ENCODE measurements around the gene ATP6V1B1. TPM values are rescaled to one million over a fixed set of nuclear protein-coding genes. Genes with fewer than 3 reads are reported as not detected.

Gene ATP6V1B1
- polyA plus RNA-seq, 1 donor (not counting 4 experiments of a cell fraction or from before 2014, with no cell fraction given): not detected

DNA sequence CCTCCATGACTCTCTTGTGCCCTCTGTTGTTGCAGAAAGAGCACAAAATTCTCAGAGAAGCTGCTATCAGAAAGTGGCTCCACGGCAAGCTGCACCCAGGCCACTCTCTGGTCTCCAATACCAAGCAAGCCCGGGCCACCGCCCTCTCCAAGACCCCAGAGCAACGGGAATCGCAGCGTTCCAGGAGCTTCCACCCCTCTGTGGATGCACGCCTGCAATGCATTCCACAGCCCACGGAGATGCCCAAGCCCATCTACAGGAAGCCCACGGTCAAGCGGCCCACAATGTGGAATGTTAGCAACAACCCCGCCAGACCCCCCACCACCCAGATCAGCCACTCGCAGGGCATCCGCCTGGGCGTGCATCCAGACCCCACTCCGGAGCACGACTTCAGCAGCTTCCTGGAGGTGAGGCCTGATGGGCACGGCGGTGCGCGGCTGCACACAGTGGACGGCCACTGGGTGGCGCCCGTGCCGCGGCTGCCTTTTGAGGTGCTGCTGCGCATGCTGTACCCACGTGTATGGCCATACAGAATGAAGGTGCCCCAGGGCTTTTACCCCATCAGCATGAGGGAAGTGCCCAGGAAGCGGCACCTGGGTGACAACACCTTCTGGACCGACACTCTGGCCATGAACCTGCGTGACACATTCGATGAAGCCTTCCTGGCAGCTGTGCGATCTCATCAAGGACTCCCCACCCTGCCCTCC, 49.0 kb downstream of the ATP6V1B1 start:
- Histone ChIP-seq H3K27ac (ENCODE audit: control insufficient read depth, insufficient read depth, low read length) (no peak overlapping the region), H3K9me1 (ENCODE audit: control insufficient read depth, extremely low read depth, insufficient read depth, low read length) (no peaks in the 10 kb centered on the region), H3K4me1 (ENCODE audit: control insufficient read depth, extremely low read depth, insufficient read depth, low read length) (no peaks in the 10 kb centered on the region), H3K9ac (ENCODE audit: control insufficient read depth, extremely low read depth, insufficient read depth, low read length) (no peak overlapping the region), H3K4me2 (ENCODE audit: control insufficient read depth, extremely low read depth, insufficient read depth, low read depth, low read length) (no peak overlapping the region), H3K27me3 (ENCODE audit: control insufficient read depth, extremely low read depth, insufficient read depth, low read length) (no peaks in the 10 kb centered on the region), H2AFZ (ENCODE audit: control insufficient read depth, low read length) (no peak overlapping the region), H3K4me3 (ENCODE audit: control insufficient read depth in 2 of 3, extremely low read depth in 1 of 3, insufficient read depth in 2 of 3, low read depth in 1 of 3, low read length in 3 of 3) (no peak overlapping the region), H3K9me3 (ENCODE audit: control insufficient read depth, low read depth, low read length) (no peaks in the 10 kb centered on the region), H3K79me2 (ENCODE audit: control insufficient read depth, insufficient read depth, low read length) (no peaks in the 10 kb centered on the region), H4K20me1 (ENCODE audit: control insufficient read depth, extremely low read depth, insufficient read depth, low read length) (no peaks in the 10 kb centered on the region), H3K36me3 (ENCODE audit: control insufficient read depth in 2 of 2, extremely low read depth in 1 of 2, insufficient read depth in 2 of 2, low read length in 2 of 2) (peaks cover 14 to 37% of the 10 kb centered on the region in 2 experiments)
- no peak for TF ChIP-seq EZH2 (IDR thresholded peaks at IDR 0.05; ENCODE audit: low read length)
- TF ChIP-seq, protein P1, sequence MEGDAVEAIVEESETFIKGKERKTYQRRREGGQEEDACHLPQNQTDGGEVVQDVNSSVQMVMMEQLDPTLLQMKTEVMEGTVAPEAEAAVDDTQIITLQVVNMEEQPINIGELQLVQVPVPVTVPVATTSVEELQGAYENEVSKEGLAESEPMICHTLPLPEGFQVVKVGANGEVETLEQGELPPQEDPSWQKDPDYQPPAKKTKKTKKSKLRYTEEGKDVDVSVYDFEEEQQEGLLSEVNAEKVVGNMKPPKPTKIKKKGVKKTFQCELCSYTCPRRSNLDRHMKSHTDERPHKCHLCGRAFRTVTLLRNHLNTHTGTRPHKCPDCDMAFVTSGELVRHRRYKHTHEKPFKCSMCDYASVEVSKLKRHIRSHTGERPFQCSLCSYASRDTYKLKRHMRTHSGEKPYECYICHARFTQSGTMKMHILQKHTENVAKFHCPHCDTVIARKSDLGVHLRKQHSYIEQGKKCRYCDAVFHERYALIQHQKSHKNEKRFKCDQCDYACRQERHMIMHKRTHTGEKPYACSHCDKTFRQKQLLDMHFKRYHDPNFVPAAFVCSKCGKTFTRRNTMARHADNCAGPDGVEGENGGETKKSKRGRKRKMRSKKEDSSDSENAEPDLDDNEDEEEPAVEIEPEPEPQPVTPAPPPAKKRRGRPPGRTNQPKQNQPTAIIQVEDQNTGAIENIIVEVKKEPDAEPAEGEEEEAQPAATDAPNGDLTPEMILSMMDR (optimal IDR thresholded peaks at IDR 0.05 in 1 of 3, IDR thresholded peaks at IDR 0.05 in 1 of 3, conservative IDR thresholded peaks at IDR 0.05 in 1 of 3; ENCODE audit: extremely low read depth in 1 of 3, insufficient read depth in 2 of 3, low read length in 3 of 3): peak; percentile 71 to 90 (median 85)
- dilution Hi-C loops (cut with MboI; ENCODE audit: extremely low pct_ligation_motif_present, low sequenced_read_pairs): no loop called here
- FAIRE-seq (no peak), DNase-seq (ENCODE audit: low read depth, low spot score) (no peak)

GRCh38 chr2:70985283-70985688, 49.6 kb downstream of the ATP6V1B1 start:
- Histone ChIP-seq H3K36me3 (ENCODE audit: control insufficient read depth in 2 of 2, extremely low read depth in 1 of 2, insufficient read depth in 2 of 2, low read length in 2 of 2) (peaks cover 16 to 37% of the 10 kb centered on the region in 2 experiments), H2AFZ (ENCODE audit: control insufficient read depth, low read length) (no peak overlapping the region), H3K27me3 (ENCODE audit: control insufficient read depth, extremely low read depth, insufficient read depth, low read length) (no peaks in the 10 kb centered on the region), H4K20me1 (ENCODE audit: control insufficient read depth, extremely low read depth, insufficient read depth, low read length) (no peaks in the 10 kb centered on the region), H3K9me1 (ENCODE audit: control insufficient read depth, extremely low read depth, insufficient read depth, low read length) (no peaks in the 10 kb centered on the region), H3K9me3 (ENCODE audit: control insufficient read depth, low read depth, low read length) (no peaks in the 10 kb centered on the region), H3K4me3 (ENCODE audit: control insufficient read depth in 2 of 3, extremely low read depth in 1 of 3, insufficient read depth in 2 of 3, low read depth in 1 of 3, low read length in 3 of 3) (no peak overlapping the region), H3K27ac (ENCODE audit: control insufficient read depth, insufficient read depth, low read length) (no peak overlapping the region), H3K4me2 (ENCODE audit: control insufficient read depth, extremely low read depth, insufficient read depth, low read depth, low read length) (no peak overlapping the region), H3K79me2 (ENCODE audit: control insufficient read depth, insufficient read depth, low read length) (no peaks in the 10 kb centered on the region), H3K4me1 (ENCODE audit: control insufficient read depth, extremely low read depth, insufficient read depth, low read length) (no peaks in the 10 kb centered on the region), H3K9ac (ENCODE audit: control insufficient read depth, extremely low read depth, insufficient read depth, low read length) (no peak overlapping the region)
- DNase-seq (ENCODE audit: low read depth, low spot score) (no peak), FAIRE-seq (no peak)
- TF ChIP-seq, protein P1 (optimal IDR thresholded peaks at IDR 0.05 in 1 of 3, IDR thresholded peaks at IDR 0.05 in 1 of 3, conservative IDR thresholded peaks at IDR 0.05 in 1 of 3; ENCODE audit: extremely low read depth in 1 of 3, insufficient read depth in 2 of 3, low read length in 3 of 3): no peak
- no peak for TF ChIP-seq EZH2 (IDR thresholded peaks at IDR 0.05; ENCODE audit: low read length)
- dilution Hi-C loops (cut with MboI; ENCODE audit: extremely low pct_ligation_motif_present, low sequenced_read_pairs): no loop called here

Data from keratinocyte (primary cell).